HepG2 (cell line): ENCODE data around the gene PDIA4. TPM values are rescaled to one million over a fixed set of nuclear protein-coding genes. Genes with fewer than 3 reads are reported as not detected.

Experiments used
- AGO2 ChIP-seq: fragments of 200-400 bp; formaldehyde crosslinking; optimal IDR thresholded peaks from 2 replicates; pipeline ENCODE3; 2017; ENCODE audit warnings: mild to moderate bottlenecking, low read depth, low read length, moderate library complexity
- CENPT ChIP-seq: sonication (generic); formaldehyde crosslinking; IDR thresholded peaks from 2 replicates; pipeline ENCODE4 v1.8.0; 2022; ENCODE audit warnings: low read depth, mild to moderate bottlenecking, moderate library complexity, missing genetic modification reagents
- CREM ChIP-seq, 2 experiments: sonication (generic) in 1 of 2; formaldehyde crosslinking in 1 of 2; IDR thresholded peaks; 2 replicates each; pipeline versions ENCODE4 v1.4.0 to v1.6.1; 2016 to 2020; ENCODE audit warnings: antibody characterized with exemption in 1 of 2, mild to moderate bottlenecking in 1 of 2, missing genetic modification reagents in 1 of 2
- FOSL2 ChIP-seq: sonication (generic); formaldehyde crosslinking; IDR thresholded peaks from 2 replicates; pipeline ENCODE4 v1.4.0; 2020; ENCODE audit warnings: missing genetic modification reagents
- FOXA3 ChIP-seq: IDR thresholded peaks from 2 replicates; pipeline ENCODE4 v1.6.1; 2016; ENCODE audit warnings: missing genetic modification reagents, missing compliant biosample characterization
- HOXA9 ChIP-seq: sonication (generic); formaldehyde crosslinking; IDR thresholded peaks from 2 replicates; pipeline ENCODE4 v1.8.1; 2022; ENCODE audit warnings: missing genetic modification reagents, mild to moderate bottlenecking, moderate library complexity, borderline replicate concordance
- HOXD1 ChIP-seq: sonication (generic); formaldehyde crosslinking; IDR thresholded peaks from 2 replicates; pipeline ENCODE4 v1.5.0; 2020; ENCODE audit warnings: missing genetic modification reagents
- JDP2 ChIP-seq: sonication (generic); formaldehyde crosslinking; IDR thresholded peaks from 2 replicates; pipeline ENCODE4 v1.8.1; 2022; ENCODE audit warnings: missing genetic modification reagents, borderline replicate concordance
- KLF12 ChIP-seq: sonication (generic); formaldehyde crosslinking; IDR thresholded peaks from 2 replicates; pipeline ENCODE4 v1.4.0; 2020; ENCODE audit warnings: missing genetic modification reagents, borderline replicate concordance
- MIXL1 ChIP-seq: IDR thresholded peaks from 2 replicates; pipeline ENCODE4 v1.6.1; 2016
- MLX ChIP-seq: IDR thresholded peaks from 2 replicates; pipeline ENCODE4 v1.6.1; 2016
- MLXIP ChIP-seq: sonication (generic); formaldehyde crosslinking; IDR thresholded peaks from 2 replicates; pipeline ENCODE4 v1.9.0; 2021; ENCODE audit warnings: missing genetic modification reagents, borderline replicate concordance
- MXI1 ChIP-seq: IDR thresholded peaks from 3 replicates; pipeline ENCODE4 v1.6.1; 2012; ENCODE audit warnings: low read depth, low read length, inconsistent platforms, borderline replicate concordance
- PITX1 ChIP-seq: sonication (generic); formaldehyde crosslinking; IDR thresholded peaks from 2 replicates; pipeline ENCODE4 v1.5.1; 2020; ENCODE audit warnings: mild to moderate bottlenecking, missing genetic modification reagents
- RBFOX2 ChIP-seq: fragments of 200-400 bp; formaldehyde crosslinking; IDR thresholded peaks from 2 replicates; pipeline ENCODE4 v1.6.1; 2017; ENCODE audit warnings: low read depth, mild to moderate bottlenecking, low read length
- RXRA ChIP-seq: sonication (generic); formaldehyde crosslinking; IDR thresholded peaks from 2 replicates; pipeline ENCODE4 v1.5.1; 2020; ENCODE audit warnings: missing genetic modification reagents
- SCMH1 ChIP-seq: sonication (generic); formaldehyde crosslinking; IDR thresholded peaks from 2 replicates; pipeline ENCODE4 v1.9.0; 2021; ENCODE audit warnings: missing genetic modification reagents, mild to moderate bottlenecking, borderline replicate concordance
- SMAD9 ChIP-seq: sonication (generic); formaldehyde crosslinking; IDR thresholded peaks from 2 replicates; pipeline ENCODE4 v1.5.1; 2020; ENCODE audit warnings: mild to moderate bottlenecking, missing genetic modification reagents
- SMYD3 ChIP-seq: sonication (generic); formaldehyde crosslinking; IDR thresholded peaks from 2 replicates; pipeline ENCODE4 v1.8.1; 2023; ENCODE audit warnings: mild to moderate bottlenecking, missing genetic modification reagents
- TMF1 ChIP-seq: sonication (generic); formaldehyde crosslinking; IDR thresholded peaks from 2 replicates; pipeline ENCODE4 v1.8.1; 2022; ENCODE audit warnings: low read depth, missing genetic modification reagents
- YEATS4 ChIP-seq: sonication (generic); formaldehyde crosslinking; IDR thresholded peaks from 2 replicates; pipeline ENCODE4 v1.4.0; 2020; ENCODE audit warnings: missing genetic modification reagents, borderline replicate concordance
- ZFY ChIP-seq: sonication (generic); formaldehyde crosslinking; IDR thresholded peaks from 2 replicates; pipeline ENCODE4 v1.4.0; 2020; ENCODE audit warnings: missing genetic modification reagents
- ZKSCAN8 ChIP-seq: IDR thresholded peaks from 2 replicates; pipeline ENCODE4 v1.6.1; 2016; ENCODE audit warnings: borderline replicate concordance, missing genetic modification reagents, missing compliant biosample characterization
- polyA plus RNA-seq, 8 experiments: library from polyadenylated mRNA; depleted of rRNA in 3 of 8; stranded (reverse) in 7 of 8; unstranded in 1 of 8; fragments of >200 nt; fragmentation: Illumina TruSeq in 4 of 8; extraction: Trizol in 4 of 8; gene quantifications; 2 replicates each; pipeline versions ENCODE4 v1.2.1 to v1.2.3, GENCODE V29; 2011 to 2016; ENCODE audit warnings: low read depth in 4 of 8, missing spikeins in 1 of 8, mixed read lengths in 1 of 8; ENCODE audit not compliant: insufficient read depth in 1 of 8
- total RNA-seq, 5 experiments: library from RNA; depleted of rRNA; stranded (reverse); fragments of >200 nt; fragmentation: Illumina TruSeq; extraction: Trizol; gene quantifications; 2 replicates each; pipeline ENCODE4 v1.2.3, GENCODE V29; 2016; ENCODE audit warnings: low read depth in 1 of 5
- TF ChIP-seq, protein P1 (sequence below): sonication (generic); formaldehyde crosslinking; IDR thresholded peaks from 2 replicates; pipeline ENCODE4 v1.8.0; 2022; ENCODE audit warnings: mild to moderate bottlenecking, missing genetic modification reagents; ENCODE audit not compliant: insufficient replicate concordance

PDIA4 gene
- total and polyA plus RNA-seq, 2 of the 13 experiments (the other 11 are each of a cell fraction or from before 2014, with no cell fraction given) = 278 to 402 TPM

DNA sequence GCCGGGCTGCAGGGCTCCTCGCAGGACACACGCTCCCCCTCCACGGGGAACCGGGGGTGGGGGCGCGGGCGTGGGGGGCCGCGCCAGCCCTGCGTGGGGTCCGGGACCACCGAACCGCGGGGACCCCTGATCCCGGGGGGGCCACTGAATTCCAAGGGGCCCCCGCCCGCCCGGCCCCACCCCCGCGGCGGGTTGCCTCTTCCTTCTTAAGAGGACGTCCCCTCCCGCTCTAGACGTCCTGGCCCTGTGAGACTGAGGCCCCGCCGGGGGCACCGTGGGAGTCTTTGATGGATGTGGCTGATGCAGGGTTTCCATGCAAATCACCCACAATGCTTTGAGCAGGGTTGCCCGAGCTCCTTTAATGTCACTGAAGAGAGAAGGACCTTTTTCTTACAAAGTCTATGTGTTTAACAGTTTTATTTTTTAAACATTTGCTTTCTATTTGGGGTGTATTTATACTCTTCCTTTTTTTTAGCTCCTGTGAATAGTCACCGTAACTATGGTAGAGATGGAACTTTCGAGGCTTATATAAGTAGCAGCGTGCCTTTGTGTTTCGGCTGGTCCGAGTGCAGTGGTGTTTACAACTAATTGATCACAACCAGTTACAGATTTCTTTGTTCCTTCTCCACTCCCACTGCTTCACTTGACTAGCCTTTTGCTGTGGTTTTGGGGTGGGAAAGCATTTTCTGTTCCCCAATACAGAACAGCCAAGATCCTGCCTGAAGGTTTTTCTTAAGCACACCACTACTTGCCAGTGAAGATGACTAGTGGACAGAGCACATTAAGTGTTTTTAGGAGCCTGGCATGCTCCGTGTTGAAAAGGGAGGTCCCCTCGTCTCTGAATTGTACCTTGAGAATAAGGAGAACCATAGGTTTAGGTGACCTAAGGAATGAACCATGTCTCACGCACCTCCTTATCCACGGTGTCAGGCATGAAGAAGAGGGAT, 44.8 kb downstream of the PDIA4 start (continued):
- TF ChIP-seq MLXIP (CRISPR knock-in tag) (no peak), CENPT (CRISPR knock-in tag) (no peak), SMAD9 (CRISPR knock-in tag) (no peak), ZFY (CRISPR knock-in tag) (no peak), MLX (CRISPR knock-in tag) (no peak), TMF1 (CRISPR knock-in tag) (no peak), PITX1 (CRISPR knock-in tag) (0 out of 2 replicates have a peak, but pooled peaks have one; percentile 17), HOXA9 (CRISPR knock-in tag) (no peak), MIXL1 (CRISPR knock-in tag) (peak; percentile 92), ZKSCAN8 (CRISPR knock-in tag) (peak; percentile 32; the same call in 1 of the 2 replicates), CREM (IDR thresholded peaks at IDR 0.05) (no peak), CREM (CRISPR knock-in tag; IDR thresholded peaks at IDR 0.05) (no peak), HOXD1 (CRISPR knock-in tag) (no peak), FOXA3 (peak; percentile 87), JDP2 (CRISPR knock-in tag) (no peak), SCMH1 (CRISPR knock-in tag) (no peak), RXRA (CRISPR knock-in tag) (no peak), FOSL2 (no peak), RBFOX2 (no peak), AGO2 (no peak), YEATS4 (CRISPR knock-in tag) (no peak), SMYD3 (CRISPR knock-in tag) (no peak), MXI1 (no peak), KLF12 (CRISPR knock-in tag) (no peak)
- TF ChIP-seq, protein P1, sequence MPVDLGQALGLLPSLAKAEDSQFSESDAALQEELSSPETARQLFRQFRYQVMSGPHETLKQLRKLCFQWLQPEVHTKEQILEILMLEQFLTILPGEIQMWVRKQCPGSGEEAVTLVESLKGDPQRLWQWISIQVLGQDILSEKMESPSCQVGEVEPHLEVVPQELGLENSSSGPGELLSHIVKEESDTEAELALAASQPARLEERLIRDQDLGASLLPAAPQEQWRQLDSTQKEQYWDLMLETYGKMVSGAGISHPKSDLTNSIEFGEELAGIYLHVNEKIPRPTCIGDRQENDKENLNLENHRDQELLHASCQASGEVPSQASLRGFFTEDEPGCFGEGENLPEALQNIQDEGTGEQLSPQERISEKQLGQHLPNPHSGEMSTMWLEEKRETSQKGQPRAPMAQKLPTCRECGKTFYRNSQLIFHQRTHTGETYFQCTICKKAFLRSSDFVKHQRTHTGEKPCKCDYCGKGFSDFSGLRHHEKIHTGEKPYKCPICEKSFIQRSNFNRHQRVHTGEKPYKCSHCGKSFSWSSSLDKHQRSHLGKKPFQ (CRISPR knock-in tag) = no peak
